AG09319 (cell line): ENCODE data around the gene HPN.

Experiments used
- DNase-seq: peaks from one replicate; pipeline ENCODE4 v3.0.0-alpha.2; 2010; ENCODE audit warnings: low read depth; ENCODE audit errors: extremely low read depth
- TF ChIP-seq, protein P1 (sequence below): IDR thresholded peaks from 2 replicates; pipeline ENCODE4 v1.5.1; 2011; ENCODE audit warnings: low read depth, mild to moderate bottlenecking, inconsistent platforms, low read length, moderate library complexity

HPN gene

GRCh38 chr19:35052599-35053190 is 11.2 kb downstream of the HPN start:
- TF ChIP-seq, protein P1, sequence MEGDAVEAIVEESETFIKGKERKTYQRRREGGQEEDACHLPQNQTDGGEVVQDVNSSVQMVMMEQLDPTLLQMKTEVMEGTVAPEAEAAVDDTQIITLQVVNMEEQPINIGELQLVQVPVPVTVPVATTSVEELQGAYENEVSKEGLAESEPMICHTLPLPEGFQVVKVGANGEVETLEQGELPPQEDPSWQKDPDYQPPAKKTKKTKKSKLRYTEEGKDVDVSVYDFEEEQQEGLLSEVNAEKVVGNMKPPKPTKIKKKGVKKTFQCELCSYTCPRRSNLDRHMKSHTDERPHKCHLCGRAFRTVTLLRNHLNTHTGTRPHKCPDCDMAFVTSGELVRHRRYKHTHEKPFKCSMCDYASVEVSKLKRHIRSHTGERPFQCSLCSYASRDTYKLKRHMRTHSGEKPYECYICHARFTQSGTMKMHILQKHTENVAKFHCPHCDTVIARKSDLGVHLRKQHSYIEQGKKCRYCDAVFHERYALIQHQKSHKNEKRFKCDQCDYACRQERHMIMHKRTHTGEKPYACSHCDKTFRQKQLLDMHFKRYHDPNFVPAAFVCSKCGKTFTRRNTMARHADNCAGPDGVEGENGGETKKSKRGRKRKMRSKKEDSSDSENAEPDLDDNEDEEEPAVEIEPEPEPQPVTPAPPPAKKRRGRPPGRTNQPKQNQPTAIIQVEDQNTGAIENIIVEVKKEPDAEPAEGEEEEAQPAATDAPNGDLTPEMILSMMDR: no peak
- DNase-seq: no peak

DNA sequence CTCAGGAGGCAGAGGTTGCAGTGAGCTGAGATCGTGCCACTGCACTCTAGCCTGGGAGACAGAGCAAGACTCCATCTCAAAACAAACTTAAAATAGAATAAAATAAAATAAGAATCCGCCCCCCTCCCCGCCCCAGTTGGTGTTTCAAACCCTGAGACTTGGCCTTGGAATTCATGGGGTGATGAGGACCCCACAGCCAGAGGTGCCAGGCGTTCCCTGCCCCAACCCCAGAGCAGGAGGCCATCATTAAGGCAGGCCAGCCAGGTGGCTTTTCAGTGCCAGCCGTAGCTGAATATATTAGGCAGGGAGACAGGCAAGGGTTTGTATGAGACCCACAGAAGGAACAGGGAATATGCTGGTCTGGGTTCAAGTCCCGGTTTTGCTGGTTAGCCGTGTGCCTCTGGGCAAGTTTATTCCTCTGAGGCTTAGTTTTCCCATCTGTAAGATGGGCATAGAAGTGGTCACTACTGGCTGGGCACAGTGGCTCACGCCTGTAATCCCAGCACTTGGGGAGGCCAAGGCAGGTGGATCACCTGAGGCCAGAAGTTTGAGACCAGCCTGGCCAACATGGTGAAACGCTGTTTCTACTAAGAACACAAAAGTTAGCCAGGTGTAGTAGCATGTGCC is 12.3 kb downstream of the HPN start:
- DNase-seq: no peak
- TF ChIP-seq, protein P1: no peak

DNA sequence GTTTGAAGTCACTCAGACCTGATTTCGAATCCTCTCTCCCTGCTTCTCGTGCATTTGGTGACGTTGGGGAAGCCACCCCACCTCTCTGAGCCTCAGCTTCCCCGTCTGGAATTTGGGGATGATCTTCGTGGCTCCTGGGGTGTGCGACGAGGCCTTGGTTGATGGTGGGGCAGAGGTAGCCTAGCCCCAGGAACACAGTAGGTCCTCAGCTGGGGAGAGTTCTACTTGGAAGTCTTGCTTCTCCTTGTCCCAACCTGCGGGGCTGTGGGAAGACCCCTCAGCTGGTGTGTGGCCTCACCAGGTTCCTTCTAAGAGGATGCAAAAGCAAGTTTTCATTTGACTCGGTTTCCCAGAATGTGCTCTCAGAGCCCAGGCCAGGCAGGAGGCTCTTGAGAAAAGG is 13.1 kb downstream of the HPN start:
- no peak for DNase-seq
- TF ChIP-seq, protein P1: no peak

DNA sequence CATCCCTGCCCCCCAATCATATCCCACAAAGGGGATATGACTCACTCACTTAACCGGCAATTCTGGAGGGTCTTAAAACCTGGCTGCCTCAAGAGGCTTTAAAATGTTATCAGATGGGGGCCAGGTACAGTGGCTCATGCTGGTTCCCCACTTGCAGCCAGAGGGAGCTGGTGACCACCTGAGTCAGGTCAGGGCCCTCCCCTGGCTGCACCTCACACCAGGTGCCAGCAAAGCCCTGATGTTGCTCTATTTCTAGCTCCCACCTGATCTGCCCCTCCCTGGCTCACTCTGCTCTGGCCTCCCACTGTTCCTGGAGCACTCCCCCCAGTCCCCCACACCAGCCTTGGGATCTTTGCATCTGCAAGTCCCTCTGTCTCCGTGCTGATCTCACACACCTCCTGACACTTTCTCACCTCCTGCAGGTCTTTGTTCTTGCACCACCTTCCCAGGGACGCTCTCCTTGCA is 14.2 kb downstream of the HPN start:
- DNase-seq: no peak
- TF ChIP-seq, protein P1: no peak

DNA sequence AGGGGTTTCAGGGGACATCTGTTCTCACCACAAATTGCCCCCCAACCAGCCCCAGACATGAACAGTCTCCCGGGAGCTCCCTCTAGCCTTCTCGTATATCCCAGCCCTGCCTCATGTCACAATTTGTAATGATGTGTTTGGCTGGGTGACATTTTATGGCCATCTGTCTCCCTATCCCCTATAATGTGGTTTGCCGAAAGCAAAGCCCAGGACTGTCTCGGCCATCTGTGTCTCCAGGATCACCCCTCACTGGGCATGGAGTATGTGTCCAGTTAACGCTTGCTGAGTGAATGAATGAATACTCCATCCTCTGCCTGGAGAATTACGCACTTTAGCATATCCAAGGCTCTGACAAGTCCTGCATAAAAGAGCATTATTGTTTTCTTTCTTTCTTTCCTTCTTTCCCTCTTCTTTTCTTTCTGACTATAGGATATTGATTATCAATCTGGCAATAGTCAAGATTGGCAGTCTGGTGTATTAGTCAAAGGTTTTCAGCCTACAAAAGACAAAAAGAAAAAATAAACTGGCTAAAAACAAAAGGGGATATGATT is 15.1 kb downstream of the HPN start:
- DNase-seq: no peak
- TF ChIP-seq, protein P1: no peak

- no peak for DNase-seq
- TF ChIP-seq, protein P1: no peak
These were observed 16.8 kb downstream of the HPN start for GRCh38 chr19:35058370-35058769.

DNA sequence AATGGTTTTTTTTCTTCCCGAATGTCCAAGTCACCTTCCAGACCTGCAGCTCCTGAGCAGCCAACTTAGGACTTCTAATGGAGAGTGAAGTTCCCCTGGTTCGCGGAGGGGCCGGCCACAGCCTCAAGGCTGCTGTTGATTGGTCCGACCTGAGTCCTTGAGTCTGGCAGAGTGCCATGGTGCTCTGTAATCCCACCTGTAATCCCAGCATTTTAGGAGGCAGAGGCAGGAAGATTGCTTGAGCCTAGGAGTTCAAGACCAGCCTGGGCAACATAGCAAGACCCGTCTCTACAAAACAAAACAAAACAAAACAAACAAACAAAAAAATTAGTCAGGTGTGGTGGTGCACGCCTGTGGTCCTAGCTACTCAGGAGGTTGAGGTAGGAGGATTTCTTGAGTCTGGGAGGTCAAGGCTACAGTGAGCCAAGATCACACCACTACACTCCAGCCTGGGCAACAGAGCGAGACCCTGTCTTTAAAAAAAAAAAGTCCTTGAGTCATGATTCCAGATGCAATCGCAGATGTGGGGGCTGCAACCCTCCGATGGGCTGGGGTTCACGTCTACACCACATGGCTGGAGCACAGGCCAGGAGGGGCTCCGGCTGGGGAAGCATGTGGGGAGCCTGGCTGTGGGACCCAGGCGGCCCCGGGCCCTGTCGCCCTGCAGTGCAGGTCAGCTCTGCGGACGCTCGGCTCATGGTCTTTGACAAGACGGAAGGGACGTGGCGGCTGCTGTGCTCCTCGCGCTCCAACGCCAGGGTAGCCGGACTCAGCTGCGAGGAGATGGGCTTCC is 17.7 kb downstream of the HPN start:
- no peak for DNase-seq
- TF ChIP-seq, protein P1: no peak
